Lung (tissue), 12 donors: Measurements from ENCODE around the gene CLDND2. TPM values are rescaled to one million over a fixed set of nuclear protein-coding genes. Genes with fewer than 3 reads are reported as not detected.
"Not testable (repeated sequence)": the region's sequence is repeated elsewhere in the genome, so short reads cannot be mapped to it uniquely, and the experiment has no call there.

ENCODE experiments used
- ATAC-seq: fragments of 200-7000 bp; cut with Tn5 transposase; one replicate; pipeline ENCODE4 v1.9.1; 2020; ENCODE audit warnings: moderate number of reproducible peaks; ENCODE audit not compliant: insufficient read depth, low FRiP score
- DNase-seq, 3 donors: peaks; one replicate each; pipeline ENCODE4 v3.0.0-alpha.2; 2013 to 2017
- H3K27ac ChIP-seq, 2 donors: one replicate each; pipeline ENCODE4 v1.5.1; 2013; ENCODE audit warnings: mild to moderate bottlenecking in 2 of 2, moderate library complexity in 2 of 2, control low read depth in 1 of 2, inconsistent platforms in 1 of 2, low read depth in 1 of 2, low read length in 1 of 2
- H3K27me3 ChIP-seq, 3 donors: one replicate each; pipeline ENCODE4 v1.5.1; 2013; ENCODE audit warnings: low read length in 2 of 3; ENCODE audit not compliant: control insufficient read depth in 3 of 3, insufficient read depth in 3 of 3
- H3K36me3 ChIP-seq, 4 donors: one replicate each; pipeline ENCODE4 v1.5.1; 2013; ENCODE audit warnings: low read length in 4 of 4, mild to moderate bottlenecking in 1 of 4, moderate library complexity in 1 of 4; ENCODE audit not compliant: control insufficient read depth in 4 of 4, insufficient read depth in 4 of 4
- H3K4me1 ChIP-seq, 5 donors: one replicate each; pipeline ENCODE4 v1.5.1; 2013; ENCODE audit warnings: low read length in 5 of 5, mild to moderate bottlenecking in 2 of 5, moderate library complexity in 1 of 5; ENCODE audit not compliant: control insufficient read depth in 5 of 5, insufficient read depth in 5 of 5
- H3K4me3 ChIP-seq: one replicate; pipeline ENCODE4 v1.5.1; 2013; ENCODE audit warnings: mild to moderate bottlenecking, control low read depth, moderate library complexity
- H3K9ac ChIP-seq, 2 donors: one replicate each; pipeline ENCODE4 v1.5.1; 2013; ENCODE audit warnings: low read length in 2 of 2, control low read depth in 1 of 2; ENCODE audit not compliant: insufficient read depth in 1 of 2
- H3K9me3 ChIP-seq, 4 donors: one replicate each; pipeline ENCODE4 v1.5.1; 2013; ENCODE audit warnings: low read length in 3 of 4, mild to moderate bottlenecking in 1 of 4, moderate library complexity in 1 of 4; ENCODE audit not compliant: control insufficient read depth in 4 of 4, insufficient read depth in 3 of 4
- CTCF ChIP-seq: IDR thresholded peaks from 2 replicates; pipeline ENCODE4 v1.5.1; 2012; ENCODE audit warnings: mild to moderate bottlenecking; ENCODE audit errors: control extremely low read depth, extremely low read depth
- WGBS, 2 donors: extraction: QIAGEN DNeasy Blood & Tissue Kit; methylation state at CpG; one replicate each; pipeline ENCODE4 v1.1.7; 2013; 5-methylcytosine and 5-hydroxymethylcytosine counted together
- polyA plus RNA-seq, 2 donors: library from polyadenylated mRNA; stranded (reverse); fragments of 200-250 nt; gene quantifications; one replicate each; pipeline ENCODE4 v1.2.1, GENCODE V29; 2013
- total RNA-seq, 2 donors: library from RNA; depleted of rRNA in 1 of 2; stranded (reverse); fragments of >200 nt in 1 of 2; gene quantifications; one replicate each; pipeline ENCODE4 v1.2.1, GENCODE V29; 2014 to 2021
- donor health status: control.
- donor health status: control.
- donor health status: Bipolar disorder and iron deficiency.
- donor health status: healthy.
- donor health status: DM: yes; HTN: yes; CAD: no.

The CLDND2 gene
- total and polyA plus RNA-seq, 4 donors: 0.45 to 0.92 (median 0.66) TPM; not detected in 1

- 96% methylated on average over 9 of the region's 9 CpGs for WGBS, 2 donors
- H3K36me3 ChIP-seq: no peaks in the 10 kb centered on the region
- H3K27ac ChIP-seq: no peak overlapping the region
- H3K9ac ChIP-seq: no peak overlapping the region
- peaks cover 0 to 11% (median 3%) of the 10 kb centered on the region in 4 donors for H3K9me3 ChIP-seq
- ATAC-seq: no peak
- H3K27me3 ChIP-seq: no peaks in the 10 kb centered on the region
- H3K4me3 ChIP-seq: no peak overlapping the region
- DNase-seq: no peak
- no peak for TF ChIP-seq CTCF
- no peaks in the 10 kb centered on the region for H3K4me1 ChIP-seq
These were observed 33.3 kb upstream of the CLDND2 start for GRCh38 chr19:51402117-51402516.

- not testable (repeated sequence) for DNase-seq, H3K4me3 ChIP-seq, H3K36me3 ChIP-seq, H3K9me3 ChIP-seq, H3K27ac ChIP-seq, ATAC-seq, H3K9ac ChIP-seq, H3K27me3 ChIP-seq, H3K4me1 ChIP-seq
- WGBS, 2 donors: 79 to 83% methylated on average over 7 of the region's 7 CpGs
These were observed 31.1 kb upstream of the CLDND2 start for GRCh38 chr19:51399936-51400335.

DNA sequence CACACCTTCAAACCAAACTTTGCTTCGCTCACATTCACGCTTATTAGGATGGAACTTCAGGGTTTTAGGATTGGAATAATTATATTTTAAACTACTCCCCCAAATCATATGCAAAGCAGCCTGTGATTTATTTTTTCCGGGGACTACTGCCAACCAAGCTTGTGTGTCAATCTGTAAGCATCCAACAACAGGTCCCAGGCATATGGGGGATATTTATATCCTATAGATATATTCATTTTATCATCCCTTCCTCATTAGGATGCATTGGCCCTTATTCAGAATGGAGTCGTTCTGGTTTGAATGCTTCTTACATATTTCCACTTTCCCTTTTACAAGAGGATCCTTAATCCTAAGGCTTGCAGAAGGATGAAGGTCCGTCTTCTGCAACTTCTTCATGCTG lies 30.4 kb upstream of the CLDND2 start:
- peaks cover 0 to 6% (median 4%) of the 10 kb centered on the region in 5 donors for H3K4me1 ChIP-seq
- no peak overlapping the region for H3K9ac ChIP-seq
- ATAC-seq (no peak), DNase-seq (no peak)
- TF ChIP-seq CTCF: no peak
- no peak overlapping the region for H3K4me3 ChIP-seq
- no peak overlapping the region for H3K27ac ChIP-seq
- no peaks in the 10 kb centered on the region for H3K27me3 ChIP-seq
- 93 to 95% methylated on average over 5 of the region's 5 CpGs for WGBS, 2 donors
- peaks cover 0 to 6% (median 3%) of the 10 kb centered on the region in 4 donors for H3K9me3 ChIP-seq
- H3K36me3 ChIP-seq: no peaks in the 10 kb centered on the region

- Histone ChIP-seq H3K27ac (no peak overlapping the region), H3K27me3 (no peaks in the 10 kb centered on the region), H3K36me3 (no peaks in the 10 kb centered on the region), H3K4me1 (peaks cover 0 to 10% (median 4%) of the 10 kb centered on the region in 5 donors), H3K9ac (no peak overlapping the region), H3K4me3 (no peak overlapping the region), H3K9me3 (peaks cover 0 to 6% (median 2%) of the 10 kb centered on the region in 4 donors)
- 46 to 50% methylated on average over 7 of the region's 7 CpGs for WGBS, 2 donors
- DNase-seq (no peak), ATAC-seq (no peak)
- TF ChIP-seq CTCF: peak; percentile 16
These were observed 29.4 kb upstream of the CLDND2 start for GRCh38 chr19:51398096-51398704.

GRCh38 chr19:51397453-51397852 lies 28.6 kb upstream of the CLDND2 start:
- H3K9me3 ChIP-seq, H3K9ac ChIP-seq, H3K36me3 ChIP-seq, H3K4me3 ChIP-seq, H3K27ac ChIP-seq, ATAC-seq, DNase-seq, H3K4me1 ChIP-seq, H3K27me3 ChIP-seq: not testable (repeated sequence)
- WGBS, 2 donors: 73 to 78% methylated on average over 9 of the region's 9 CpGs
